ENCODE results near the gene KIF13A.
"Not testable (repeated sequence)": the region's sequence is repeated elsewhere in the genome, so short reads cannot be mapped to it uniquely, and the experiment has no call there.

KIF13A gene

DNA sequence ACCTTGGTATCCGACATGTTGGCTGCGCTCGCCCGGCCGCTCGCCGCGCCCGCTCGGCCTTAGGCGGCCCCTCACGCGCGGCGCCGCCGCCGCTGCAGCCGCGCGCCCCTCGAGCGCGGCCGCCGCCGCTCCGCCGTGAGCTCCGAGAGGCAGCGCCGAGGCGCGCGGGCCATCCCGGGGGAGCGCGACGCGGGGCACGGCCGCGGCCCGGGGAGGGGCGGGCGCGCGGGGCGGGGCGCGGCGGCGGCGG, at the start of gene KIF13A:
Gene KIF13A, minus strand, starts transcription at position 189 of the 250 bp plus-strand sequence. Its CDS starts 172 bp downstream, at position 17.
- DNase-seq (ENCODE audit: low spot score): no peak

DNA sequence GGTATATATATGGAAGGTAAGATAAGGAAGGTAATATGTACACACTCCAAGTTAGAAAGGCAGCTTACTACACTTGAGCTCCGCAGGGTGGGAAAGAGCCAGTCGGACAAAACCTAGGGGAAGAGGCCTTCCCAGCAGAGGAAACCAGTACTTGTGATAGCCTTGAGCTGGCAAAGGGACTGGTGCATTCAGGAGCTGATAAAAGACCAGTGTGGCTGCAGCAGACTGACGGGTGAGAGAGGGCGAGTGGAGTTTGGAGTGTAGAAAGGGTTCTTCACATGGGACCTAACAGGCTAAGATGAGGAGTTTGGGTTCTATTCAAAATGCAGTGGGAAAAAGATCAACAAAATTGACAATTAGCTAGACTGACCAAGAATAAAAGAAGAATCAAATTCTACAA, 49.3 kb upstream of the KIF13A start:
- DNase-seq (ENCODE audit: low spot score): no peak

DNA sequence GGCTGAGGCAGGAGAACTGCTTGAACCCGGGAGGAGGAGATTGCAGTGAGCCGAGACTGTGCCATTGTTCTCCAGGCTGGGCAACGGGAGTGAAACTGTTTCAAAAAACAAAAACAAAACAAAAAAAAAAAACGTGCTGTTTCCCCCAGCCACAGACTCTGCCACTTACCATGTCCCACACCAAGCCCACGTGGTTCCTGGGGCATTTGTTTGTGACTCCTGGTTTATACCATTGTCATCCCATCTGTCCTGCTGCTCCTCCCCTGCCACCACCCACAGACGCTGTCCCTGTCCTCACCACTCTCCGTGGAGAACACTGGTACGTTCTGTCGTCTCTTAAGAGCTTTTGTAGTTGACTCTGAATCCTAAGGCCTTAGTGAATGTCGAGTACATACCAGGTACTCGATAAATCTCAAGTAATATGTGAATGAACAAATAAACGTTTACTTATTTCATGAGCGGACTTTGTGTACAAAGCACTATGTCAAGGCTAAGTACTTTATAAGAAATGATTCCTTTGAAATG, 48.0 kb upstream of the KIF13A start:
- DNase-seq (ENCODE audit: low spot score): no peak

DNA sequence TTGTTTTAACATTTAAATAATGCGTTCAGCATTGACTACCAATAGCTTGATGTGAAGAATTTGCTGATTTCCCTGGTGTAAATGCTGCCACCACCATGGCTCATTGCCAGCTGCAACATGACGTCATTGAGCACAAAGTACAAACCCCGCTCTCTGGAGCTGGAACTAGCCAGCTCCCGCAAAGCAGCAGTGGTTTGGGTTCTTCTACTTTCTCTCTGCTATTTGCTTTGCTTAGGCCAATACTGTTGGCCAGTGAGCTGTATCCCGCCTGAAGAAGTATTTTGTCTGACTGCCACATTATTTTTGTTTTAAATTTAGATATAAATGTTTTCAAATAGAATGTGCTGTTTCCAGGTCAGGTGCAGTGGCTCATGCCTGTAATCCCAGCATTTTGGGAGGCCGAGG, 47.4 kb upstream of the KIF13A start:
- DNase-seq (ENCODE audit: low spot score): peak; percentile 17

DNA sequence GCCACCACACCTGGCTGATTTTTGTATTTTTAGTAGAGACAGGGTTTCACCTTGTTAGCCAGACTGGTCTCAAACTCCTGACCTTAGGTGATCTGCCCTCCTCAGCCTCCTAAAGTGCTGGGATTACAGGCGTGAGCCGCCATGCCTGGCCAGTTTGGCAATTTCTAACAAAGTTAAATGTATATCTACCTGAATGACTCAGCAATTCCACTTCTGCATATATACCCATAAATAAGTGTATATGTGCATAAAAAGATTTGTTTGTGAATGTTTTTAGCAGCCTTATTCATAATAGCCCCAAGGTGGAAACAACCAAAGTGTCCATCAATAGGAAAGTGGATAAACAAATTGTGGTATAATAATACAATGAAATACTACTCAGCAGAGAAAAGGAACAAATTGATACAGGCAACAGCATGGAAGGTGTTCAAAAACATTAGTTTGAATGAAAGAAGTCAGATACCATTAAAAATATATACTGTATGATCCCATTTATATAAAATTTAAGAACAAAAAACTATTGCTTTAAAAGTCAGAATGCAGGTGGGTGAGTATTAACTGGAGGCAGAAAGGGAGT, 44.3 kb upstream of the KIF13A start:
- no peak for DNase-seq (ENCODE audit: low spot score)

DNA sequence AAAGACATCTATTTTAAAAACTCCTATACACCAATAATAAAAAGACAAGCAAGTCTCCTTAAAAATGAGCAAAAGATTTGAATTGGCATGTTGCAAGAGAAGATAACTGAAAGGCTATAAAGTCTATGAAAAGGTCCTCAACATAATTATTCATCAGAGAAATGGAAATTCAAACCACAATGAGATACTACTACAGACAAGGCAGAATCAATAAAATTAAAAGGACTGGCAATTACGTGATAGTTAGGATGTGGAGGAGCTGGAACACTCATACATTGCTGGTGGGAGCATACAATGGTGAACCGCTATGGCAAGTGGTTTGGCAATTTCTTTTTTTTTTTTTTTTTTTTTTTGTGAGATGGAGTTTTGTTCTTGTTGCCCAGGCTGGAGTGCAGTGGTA, 43.8 kb upstream of the KIF13A start:
- no peak for DNase-seq (ENCODE audit: low spot score)

DNA sequence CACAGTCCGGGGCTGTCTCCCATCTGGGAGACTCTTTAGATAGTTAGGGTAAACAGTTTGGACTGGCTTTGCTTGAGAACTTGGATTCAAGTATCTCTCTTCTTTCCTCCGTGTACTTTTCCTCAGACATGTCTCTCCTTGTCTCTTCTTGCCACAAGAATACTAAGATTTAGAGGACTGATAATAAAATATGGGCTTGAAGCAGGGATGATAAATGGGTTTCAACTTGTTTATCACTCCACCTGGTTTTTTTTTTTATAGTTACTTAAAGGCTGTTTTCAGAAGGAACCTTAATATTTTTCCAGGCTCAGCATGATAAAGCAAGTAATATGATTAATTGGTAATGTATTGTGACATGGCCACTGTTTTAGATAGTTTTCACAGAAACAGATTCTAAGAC, 40.9 kb upstream of the KIF13A start:
- no peak for DNase-seq (ENCODE audit: low spot score)

DNA sequence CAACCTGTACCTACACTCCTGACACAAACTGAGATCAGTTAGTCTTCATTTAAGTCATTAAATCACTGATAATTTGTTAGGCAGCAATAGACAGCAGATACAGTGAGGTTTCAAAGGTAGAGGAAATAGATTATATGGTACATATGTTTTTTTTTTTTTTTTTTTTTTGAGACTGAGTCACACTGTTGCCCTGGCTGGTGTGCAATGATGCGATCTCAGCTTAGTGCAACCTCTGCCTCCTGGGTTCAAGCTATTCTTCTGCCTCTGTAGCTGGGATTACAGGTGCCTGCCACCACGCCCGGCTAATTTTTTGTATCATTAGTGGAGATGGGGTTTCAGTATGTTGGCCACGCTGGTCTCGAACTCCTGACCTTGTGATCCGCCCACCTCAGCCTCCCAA, 38.2 kb upstream of the KIF13A start:
- DNase-seq (ENCODE audit: low spot score): no peak

DNA sequence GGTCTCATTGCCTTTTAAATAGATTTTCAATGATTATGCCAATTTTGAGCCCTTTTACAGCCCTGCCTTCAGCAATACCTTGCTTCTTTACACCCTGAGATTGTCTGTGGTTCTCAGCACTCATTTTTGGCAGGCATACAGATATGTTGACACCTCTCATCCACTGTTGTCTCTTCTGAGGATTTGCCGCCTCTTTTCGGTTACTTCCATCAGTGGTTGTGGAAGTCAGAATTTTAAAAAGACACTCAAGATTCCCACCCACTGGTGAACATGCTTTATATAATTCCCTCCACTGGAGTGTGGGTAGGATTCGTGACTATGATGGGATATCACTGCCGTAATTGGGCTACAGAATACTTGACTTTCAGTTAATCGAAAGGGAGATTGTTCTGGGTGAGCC, 37.4 kb upstream of the KIF13A start:
- no peak for DNase-seq (ENCODE audit: low spot score)

DNA sequence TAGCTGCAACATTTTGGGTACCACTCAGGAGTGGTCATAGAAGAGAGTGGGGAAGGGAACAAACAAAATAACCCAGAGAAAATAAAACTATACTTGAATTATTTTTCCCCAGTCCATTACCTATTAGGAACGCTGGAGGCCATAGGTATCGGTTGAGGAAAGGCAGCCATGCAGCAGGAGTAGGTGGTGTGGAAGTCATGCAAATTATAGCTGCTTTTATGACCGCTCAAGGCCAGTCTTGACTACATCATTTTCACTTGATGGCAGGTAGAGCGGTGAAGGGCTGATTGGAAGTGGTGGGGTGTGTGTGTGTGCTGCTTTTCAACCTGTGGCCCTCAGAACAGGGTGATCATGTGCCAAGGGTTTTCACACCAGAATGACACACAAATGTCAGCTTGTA, 36.5 kb upstream of the KIF13A start:
- no peak for DNase-seq (ENCODE audit: low spot score)

DNA sequence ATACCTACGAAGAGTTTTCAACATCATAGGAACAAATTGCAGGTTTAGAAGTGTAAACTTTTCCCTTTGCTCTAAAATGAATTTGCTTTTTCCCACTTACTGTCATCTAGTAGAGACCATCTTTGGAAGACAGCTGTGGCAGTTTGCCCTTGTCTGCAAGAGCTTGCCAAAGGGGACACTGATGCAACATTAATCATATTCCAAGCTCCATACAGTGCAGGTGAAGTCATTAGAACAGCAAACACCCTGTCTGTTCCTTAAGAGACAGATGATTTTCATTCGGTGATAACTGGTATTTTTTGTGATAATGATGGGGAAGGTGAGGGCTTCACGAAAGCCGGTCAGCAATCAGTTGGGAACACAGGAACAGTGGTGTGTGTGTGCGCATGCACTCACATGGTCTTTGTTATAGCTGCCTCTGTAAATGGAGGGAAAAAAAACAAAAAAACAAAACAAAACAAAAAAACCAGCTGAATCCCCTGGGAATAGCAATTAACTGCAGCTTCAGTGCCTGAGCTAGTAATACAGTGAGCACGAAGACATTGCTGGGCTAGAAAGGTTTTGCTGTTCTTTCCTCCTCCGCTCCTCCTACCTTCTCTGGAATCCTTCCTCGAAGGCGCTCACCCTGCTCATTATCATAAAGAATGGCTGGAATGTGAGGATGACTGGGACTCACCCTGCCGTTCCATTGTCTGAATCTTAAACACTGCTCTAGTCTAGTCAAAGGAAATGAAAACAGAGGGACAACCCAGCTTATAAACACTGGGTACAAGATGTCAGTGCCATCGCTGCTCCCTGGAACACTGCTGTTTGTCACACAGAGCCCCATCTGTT, 35.2 kb upstream of the KIF13A start:
- DNase-seq (ENCODE audit: low spot score): peak; percentile 29

DNA sequence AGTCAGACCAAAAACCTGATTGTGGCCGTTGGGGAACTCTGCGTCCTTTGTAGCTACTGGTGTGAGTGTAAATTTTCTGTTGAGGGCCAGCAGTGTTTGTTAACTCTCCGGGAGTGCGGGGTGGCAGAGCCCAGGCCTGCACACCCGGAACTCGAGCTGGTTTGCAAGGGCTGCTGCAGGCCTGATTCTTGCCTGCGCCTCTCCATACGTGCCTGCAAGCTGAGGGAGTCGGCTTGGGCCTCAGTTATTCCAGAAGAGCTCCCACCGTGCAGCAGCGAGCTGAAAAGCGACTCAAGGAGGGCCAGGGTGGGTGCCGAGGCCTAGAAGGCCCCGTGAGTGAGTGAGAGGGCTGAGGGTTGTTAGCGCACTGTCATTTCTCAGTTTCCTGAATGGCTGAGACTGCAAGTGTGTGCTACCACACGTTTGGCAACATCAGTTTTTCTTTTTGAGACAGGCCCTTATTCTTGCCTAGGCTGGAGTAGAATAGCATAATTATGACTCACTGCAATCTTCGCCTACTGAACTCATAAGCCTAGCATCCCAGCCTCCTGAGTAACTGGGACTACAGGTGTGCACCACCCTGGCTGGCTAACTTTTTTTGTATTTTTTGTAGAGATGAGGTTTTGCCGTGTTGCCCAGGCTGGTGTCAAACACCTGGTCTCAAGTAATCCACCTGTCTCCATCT, 33.9 kb upstream of the KIF13A start:
- no peak for DNase-seq (ENCODE audit: low spot score)

DNA sequence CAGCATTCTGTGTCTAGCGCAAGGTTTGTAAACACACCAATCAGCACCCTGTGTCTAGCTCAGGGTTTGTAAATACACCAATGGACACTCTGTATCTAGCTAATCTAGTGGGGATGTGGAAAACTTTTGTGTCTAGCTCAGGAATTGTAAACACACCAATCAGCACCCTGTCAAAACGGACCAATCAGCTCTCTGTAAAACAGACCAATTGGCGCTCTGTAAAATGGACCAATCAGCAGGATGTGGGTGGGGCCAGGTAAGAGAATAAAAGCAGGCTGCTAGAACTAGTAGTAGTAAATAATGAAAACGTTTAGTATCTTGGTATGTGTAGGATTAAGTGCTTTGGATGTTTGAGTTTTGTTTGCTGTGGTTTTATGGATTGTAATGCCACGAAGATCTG, 33.1 kb upstream of the KIF13A start:
- not testable (repeated sequence) for DNase-seq (ENCODE audit: low spot score)

DNA sequence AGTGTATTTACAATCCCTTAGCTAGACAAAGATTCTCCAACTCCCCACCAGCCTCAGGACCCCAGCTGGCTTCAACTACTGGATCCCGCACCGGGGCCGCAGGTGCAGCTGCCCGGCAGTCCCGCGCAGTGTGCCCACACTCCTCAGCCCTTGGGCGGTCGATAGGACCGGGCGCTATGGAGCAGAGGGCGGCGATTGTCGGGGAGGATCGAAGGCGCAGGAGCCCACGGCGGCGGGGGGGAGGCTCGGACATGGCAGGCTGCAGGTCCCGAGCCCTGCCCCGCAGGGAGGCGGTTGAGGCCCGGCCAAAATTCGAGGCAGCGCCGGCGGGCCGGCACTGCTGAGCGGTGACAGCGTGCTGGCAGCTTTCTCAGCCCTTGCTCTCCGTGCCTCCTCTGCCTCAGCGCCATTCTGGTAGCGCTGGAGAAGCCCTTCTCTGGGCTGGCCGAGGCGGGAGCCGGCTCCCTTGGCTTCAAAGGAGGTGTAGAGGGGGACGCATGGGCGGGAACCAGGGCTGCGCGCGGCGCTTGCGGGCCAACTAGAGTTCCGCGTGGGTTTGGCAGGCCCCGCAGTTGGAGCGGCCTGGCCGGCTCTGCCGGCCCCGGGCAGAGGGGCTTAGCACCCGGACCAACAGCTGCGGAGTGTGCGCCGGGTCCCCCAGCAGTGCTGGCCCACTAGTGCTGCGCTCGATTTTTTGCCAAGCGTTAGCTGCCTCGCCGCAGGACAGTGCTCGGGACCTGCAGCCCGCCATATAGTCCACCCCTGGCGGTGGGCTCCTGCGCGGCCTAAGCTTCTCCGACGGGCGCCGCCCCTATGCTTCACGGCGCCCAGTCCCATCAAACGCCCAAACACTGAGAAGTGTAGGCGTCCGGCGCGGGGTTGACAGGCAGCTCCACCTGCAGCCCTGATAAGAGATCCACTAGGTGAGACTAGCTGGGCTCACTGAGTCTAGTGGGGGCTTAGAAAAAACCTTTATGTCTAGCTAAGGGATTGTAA, 32.4 kb upstream of the KIF13A start:
- no peak for DNase-seq (ENCODE audit: low spot score)

DNA sequence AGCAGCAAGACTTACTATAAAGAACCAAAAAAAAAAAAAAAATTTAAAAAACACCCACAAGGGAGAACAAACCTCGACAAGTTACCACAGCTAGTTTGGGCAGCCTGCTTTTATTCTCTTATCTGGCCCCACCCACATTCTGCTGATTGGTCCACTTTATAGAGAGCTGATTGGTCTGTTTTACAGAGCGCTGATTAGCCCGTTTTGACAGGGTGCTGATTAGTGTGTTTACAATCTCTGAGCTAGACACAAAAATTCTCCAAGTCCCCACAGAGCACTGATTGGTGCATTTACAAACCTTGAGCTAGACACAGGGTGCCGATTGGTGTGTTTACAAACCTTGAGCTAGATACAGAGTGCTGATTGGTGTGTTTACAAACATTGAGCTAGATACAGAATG, 31.7 kb upstream of the KIF13A start:
- not testable (repeated sequence) for DNase-seq (ENCODE audit: low spot score)

DNA sequence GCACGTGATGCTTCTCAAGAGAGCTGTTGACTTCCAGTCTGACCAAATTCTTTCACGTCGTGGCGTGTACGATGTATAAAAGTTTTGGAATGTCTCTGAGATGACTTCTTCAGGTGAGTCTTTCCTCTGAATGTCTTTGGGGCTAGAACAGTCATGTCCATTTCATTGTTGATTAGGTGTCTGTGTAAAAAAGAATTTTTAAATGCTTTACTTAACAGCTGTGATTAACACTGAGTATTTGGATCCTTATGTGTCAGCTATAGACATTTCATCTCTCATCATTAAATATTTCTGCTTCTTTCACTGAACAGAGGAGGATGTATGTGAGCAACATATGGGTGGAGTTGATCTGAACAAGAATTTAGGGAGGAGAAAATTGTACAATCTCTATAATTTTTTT, 29.3 kb upstream of the KIF13A start:
- DNase-seq (ENCODE audit: low spot score): no peak

DNA sequence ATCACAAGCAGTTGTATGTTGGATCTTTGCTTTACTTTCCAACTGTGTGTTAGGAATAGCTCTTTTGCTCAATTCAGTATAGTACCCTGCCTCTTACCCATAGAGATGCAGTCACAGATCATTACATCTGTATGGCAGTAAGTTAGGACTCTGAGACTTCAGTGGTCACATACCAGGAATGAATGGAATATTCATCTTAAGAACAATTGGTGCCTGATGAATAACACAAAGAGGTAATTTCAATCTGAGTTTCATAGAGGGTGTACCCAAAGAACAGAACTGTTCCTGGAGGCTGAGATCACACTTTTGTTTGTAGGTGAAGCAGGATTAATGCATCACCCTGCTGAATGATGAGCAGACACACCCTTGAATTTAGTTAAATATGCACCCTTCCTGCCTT, 28.7 kb upstream of the KIF13A start:
- no peak for DNase-seq (ENCODE audit: low spot score)

DNA sequence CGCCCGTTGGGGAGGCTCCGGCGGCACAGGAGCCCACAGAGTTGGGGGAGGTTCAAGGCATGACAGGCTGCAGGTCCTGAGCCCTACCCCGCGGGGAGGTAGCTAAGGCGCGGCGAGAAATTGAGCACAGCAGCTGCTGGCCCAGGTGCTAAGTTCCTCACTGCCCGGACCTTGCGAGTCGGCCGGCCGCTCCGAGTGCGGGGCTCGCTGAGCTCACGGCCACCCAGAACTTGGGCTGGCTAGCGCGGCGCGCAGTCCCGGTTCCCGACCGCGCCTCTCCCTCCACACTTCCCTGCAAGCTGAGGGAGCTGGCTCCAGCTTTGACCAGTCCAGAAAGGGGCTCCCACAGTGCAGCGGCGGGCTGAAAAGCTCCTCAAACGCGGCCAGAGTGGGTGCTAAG, 23.9 kb upstream of the KIF13A start:
- no peak for DNase-seq (ENCODE audit: low spot score)

DNA sequence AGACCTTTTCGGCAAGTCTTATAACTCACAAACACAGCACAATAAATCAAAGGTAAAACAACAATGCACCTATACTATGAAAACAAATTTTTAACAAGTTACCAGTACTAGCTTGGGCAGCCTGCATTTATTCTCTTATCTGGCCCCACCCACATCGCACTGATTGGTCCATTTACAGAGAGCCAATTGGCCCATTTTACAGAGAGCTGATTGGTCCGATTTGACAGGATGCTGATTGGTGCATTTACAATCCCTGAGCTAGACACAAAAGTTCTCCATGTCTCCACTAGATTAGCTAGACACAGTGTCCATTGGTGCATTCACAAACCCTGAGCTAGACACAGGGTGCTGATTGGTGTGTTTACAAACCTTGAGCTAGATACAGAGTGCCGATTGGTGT, 23.1 kb upstream of the KIF13A start:
- not testable (repeated sequence) for DNase-seq (ENCODE audit: low spot score)

DNA sequence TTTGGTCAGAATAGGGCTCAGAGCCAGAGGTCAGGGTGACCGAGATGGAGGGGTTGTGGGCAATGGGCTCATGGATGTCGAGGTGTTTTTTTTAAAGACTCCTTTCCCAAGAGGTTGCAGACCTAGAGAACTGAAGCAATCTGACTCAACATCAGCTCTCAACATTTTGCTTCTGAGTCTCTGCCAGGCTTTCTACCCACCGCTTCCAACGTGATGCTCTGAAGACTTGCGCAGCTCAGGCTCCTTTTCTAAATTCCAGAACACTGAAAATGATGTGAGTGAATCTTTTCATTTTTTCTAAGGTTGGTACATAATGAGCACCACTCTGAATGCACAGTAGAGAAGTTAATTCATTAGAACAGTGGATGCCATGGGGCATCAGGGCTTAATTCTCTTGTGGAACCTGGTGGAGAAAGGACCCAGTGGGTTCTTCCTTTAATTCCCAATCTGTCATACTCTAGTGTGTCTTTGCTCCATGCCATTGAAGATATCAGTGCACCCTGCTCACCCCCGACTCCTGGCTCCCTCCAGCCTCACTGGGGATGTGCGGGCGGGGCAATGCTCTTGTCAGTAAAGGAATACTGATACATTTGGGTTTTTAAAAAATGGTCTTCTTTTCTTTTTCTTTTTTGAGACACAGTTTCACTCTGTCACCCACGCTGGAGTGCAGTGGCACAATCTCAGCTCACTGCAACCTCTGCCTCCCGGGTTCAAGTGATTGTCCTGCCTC, 17.0 kb upstream of the KIF13A start:
- no peak for DNase-seq (ENCODE audit: low spot score)

DNA sequence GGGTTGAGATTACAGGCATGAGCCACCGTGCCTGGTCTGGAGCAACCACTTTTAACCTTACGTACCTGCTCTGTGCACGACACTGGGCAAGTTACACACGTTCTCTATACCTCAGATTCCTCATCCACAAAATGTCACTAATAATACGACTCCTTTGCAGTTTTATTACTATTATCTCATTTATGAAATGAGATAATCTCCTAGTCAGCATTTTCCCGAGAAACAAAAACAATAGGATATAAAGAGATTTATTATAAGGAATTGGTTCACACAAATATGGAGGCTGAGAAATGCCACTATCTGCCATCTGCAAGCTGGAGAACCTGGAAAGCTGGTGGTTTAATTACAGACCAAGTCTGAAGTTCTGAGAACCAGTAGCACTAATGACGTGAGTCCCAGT, 12.0 kb upstream of the KIF13A start:
- no peak for DNase-seq (ENCODE audit: low spot score)

Data from SW480 (cell line).